Effector memory CD8-positive, alpha-beta T cell (primary cell): Measurements from ENCODE around the gene TEX22.
A peak's percentile ranks its signal among the peaks of the same experiment; 100 is the strongest.

Experiments used
- ATAC-seq: fragments of 150-1000 bp; cut with Tn5 transposase; replicated peaks from 2 replicates; pipeline ENCODE4 v1.10.0; 2021; ENCODE audit warnings: mild to moderate bottlenecking, moderate library complexity
- DNase-seq, 3 experiments: peaks; one replicate each; pipeline ENCODE4 v3.0.0; 2021
- H3K27ac Mint-ChIP-seq, 2 donors: one replicate each; pipeline ENCODE4 v1.8.0; 2022; ENCODE audit warnings: mild to moderate bottlenecking in 2 of 2, mixed read lengths in 2 of 2, moderate library complexity in 2 of 2
- H3K27me3 Mint-ChIP-seq, 2 donors: one replicate each; pipeline ENCODE4 v1.8.0; 2022; ENCODE audit warnings: mixed read lengths in 2 of 2
- H3K36me3 Mint-ChIP-seq: one replicate; pipeline ENCODE4 v1.8.0; 2022; ENCODE audit warnings: mild to moderate bottlenecking, moderate library complexity, mixed read lengths; ENCODE audit not compliant: insufficient read depth
- H3K4me1 Mint-ChIP-seq, 2 donors: one replicate each; pipeline ENCODE4 v1.8.0; 2022; ENCODE audit warnings: low read depth in 2 of 2, mixed read lengths in 2 of 2
- H3K4me3 Mint-ChIP-seq, 2 donors: one replicate each; pipeline ENCODE4 v1.8.0; 2022; ENCODE audit warnings: mild to moderate bottlenecking in 2 of 2, mixed read lengths in 2 of 2, moderate library complexity in 2 of 2
- H3K9me3 Mint-ChIP-seq, 2 donors: one replicate each; pipeline ENCODE4 v1.8.0; 2022; ENCODE audit warnings: mixed read lengths in 2 of 2
- total RNA-seq, 9 experiments: gene quantifications; one replicate each; lab custom pipeline; 2026; lab: John Stamatoyannopoulos, UW

The TEX22 gene
- total RNA-seq, result 0 to 4.3 (median 1.3) reads per million in 9 experiments

GRCh38 chr14:105398044-105398725, at the start of gene TEX22:
Gene TEX22 (plus strand): TSS chr14:105398538. CDS start chr14:105399341, 803 bp downstream.
- Mint-ChIP-seq H3K27me3 (no peaks in the 10 kb centered on the region), H3K4me1 (peaks cover 7% of the 10 kb centered on the region in 2 donors), H3K4me3 (peak within 1 kb of the TSS; percentile 77 to 79), H3K27ac (peak within 1 kb of the TSS; percentile 49 to 80), H3K36me3 (peaks cover 8% of the 10 kb centered on the region), H3K9me3 (no peaks in the 10 kb centered on the region)
- DNase-seq (peak; percentile 86), ATAC-seq (peak; percentile 85)

GRCh38 chr14:105348945-105349699, 49.2 kb upstream of the TEX22 start:
- no peaks in the 10 kb centered on the region for H3K27me3 Mint-ChIP-seq
- H3K4me1 Mint-ChIP-seq, result peaks cover 3 to 4% of the 10 kb centered on the region in 2 donors
- DNase-seq, result no peak
- no peak for ATAC-seq
- no peaks in the 10 kb centered on the region for H3K36me3 Mint-ChIP-seq
- H3K9me3 Mint-ChIP-seq, result no peaks in the 10 kb centered on the region
- H3K27ac Mint-ChIP-seq, result no peak overlapping the region
- H3K4me3 Mint-ChIP-seq, result no peak overlapping the region

- Mint-ChIP-seq H3K4me1 (peaks cover 3 to 4% of the 10 kb centered on the region in 2 donors), H3K9me3 (no peaks in the 10 kb centered on the region), H3K27ac (no peak overlapping the region), H3K4me3 (no peak overlapping the region), H3K27me3 (no peaks in the 10 kb centered on the region), H3K36me3 (peaks cover 2% of the 10 kb centered on the region)
- ATAC-seq, result no peak
- DNase-seq, result no peak
Observed at GRCh38 chr14:105349992-105350391, 48.3 kb upstream of the TEX22 start.

GRCh38 chr14:105350450-105351244, 47.7 kb upstream of the TEX22 start:
- no peak for DNase-seq
- H3K27ac Mint-ChIP-seq, result no peak overlapping the region
- H3K4me3 Mint-ChIP-seq, result no peak overlapping the region

GRCh38 chr14:105351410-105351809, 46.9 kb upstream of the TEX22 start:
- H3K27ac Mint-ChIP-seq, result no peak overlapping the region
- H3K27me3 Mint-ChIP-seq, result no peaks in the 10 kb centered on the region
- H3K4me1 Mint-ChIP-seq, result peaks cover 2 to 3% of the 10 kb centered on the region in 2 donors
- DNase-seq, result no peak
- H3K4me3 Mint-ChIP-seq, result no peak overlapping the region
- no peaks in the 10 kb centered on the region for H3K9me3 Mint-ChIP-seq
- no peak for ATAC-seq
- peaks cover 2% of the 10 kb centered on the region for H3K36me3 Mint-ChIP-seq

More at GRCh38 chr14:105350450-105351244, 47.7 kb upstream of the TEX22 start:
- no peaks in the 10 kb centered on the region for H3K27me3 Mint-ChIP-seq
- H3K4me1 Mint-ChIP-seq, result peaks cover 3% of the 10 kb centered on the region in 2 donors
- H3K36me3 Mint-ChIP-seq, result peaks cover 2% of the 10 kb centered on the region
- no peaks in the 10 kb centered on the region for H3K9me3 Mint-ChIP-seq
- no peak for ATAC-seq

- peak; percentile 83 to 89 (median 89) for DNase-seq
Observed at GRCh38 chr14:105351920-105352851, 46.2 kb upstream of the TEX22 start.

GRCh38 chr14:105353136-105353535, 45.2 kb upstream of the TEX22 start:
- Mint-ChIP-seq H3K36me3 (peaks cover 2% of the 10 kb centered on the region), H3K9me3 (no peaks in the 10 kb centered on the region), H3K4me1 (peaks cover 2 to 3% of the 10 kb centered on the region in 2 donors), H3K27me3 (no peaks in the 10 kb centered on the region), H3K4me3 (no peak overlapping the region), H3K27ac (no peak overlapping the region)
- ATAC-seq (no peak), DNase-seq (no peak)

More at GRCh38 chr14:105351920-105352851, 46.2 kb upstream of the TEX22 start:
- Mint-ChIP-seq H3K36me3 (peaks cover 2% of the 10 kb centered on the region), H3K27me3 (no peaks in the 10 kb centered on the region), H3K9me3 (no peaks in the 10 kb centered on the region), H3K27ac (no peak overlapping the region), H3K4me3 (no peak overlapping the region), H3K4me1 (peaks cover 2 to 3% of the 10 kb centered on the region in 2 donors)
- ATAC-seq, result peak; percentile 99

- Mint-ChIP-seq H3K4me3 (no peak overlapping the region), H3K4me1 (peaks cover 2 to 3% of the 10 kb centered on the region in 2 donors), H3K27me3 (no peaks in the 10 kb centered on the region), H3K36me3 (peaks cover 6% of the 10 kb centered on the region), H3K9me3 (no peaks in the 10 kb centered on the region), H3K27ac (no peak overlapping the region)
- ATAC-seq (no peak), DNase-seq (no peak)
Observed at GRCh38 chr14:105354541-105354940, 43.8 kb upstream of the TEX22 start.

- DNase-seq (no peak), ATAC-seq (no peak)
- H3K36me3 Mint-ChIP-seq, result peaks cover 7% of the 10 kb centered on the region
- no peaks in the 10 kb centered on the region for H3K9me3 Mint-ChIP-seq
- no peak overlapping the region for H3K27ac Mint-ChIP-seq
- no peaks in the 10 kb centered on the region for H3K27me3 Mint-ChIP-seq
- peaks cover 2 to 3% of the 10 kb centered on the region in 2 donors for H3K4me1 Mint-ChIP-seq
- H3K4me3 Mint-ChIP-seq, result no peak overlapping the region
Observed at GRCh38 chr14:105355049-105355575, 43.2 kb upstream of the TEX22 start.

GRCh38 chr14:105355850-105356604, 42.3 kb upstream of the TEX22 start:
- Mint-ChIP-seq H3K27me3 (no peaks in the 10 kb centered on the region), H3K9me3 (no peaks in the 10 kb centered on the region), H3K36me3 (peaks cover 11% of the 10 kb centered on the region), H3K27ac (no peak overlapping the region), H3K4me3 (no peak overlapping the region), H3K4me1 (peaks cover 2 to 3% of the 10 kb centered on the region in 2 donors)
- no peak for ATAC-seq
- DNase-seq, result no peak

GRCh38 chr14:105356927-105357326, 41.4 kb upstream of the TEX22 start:
- Mint-ChIP-seq H3K4me3 (no peak overlapping the region), H3K9me3 (no peaks in the 10 kb centered on the region), H3K27me3 (no peaks in the 10 kb centered on the region), H3K36me3 (peaks cover 18% of the 10 kb centered on the region), H3K27ac (peak overlapping the region in 1 of 2 donors; percentile 28), H3K4me1 (peaks cover 2 to 3% of the 10 kb centered on the region in 2 donors)
- DNase-seq, result no peak
- no peak for ATAC-seq

GRCh38 chr14:105357626-105358025, 40.7 kb upstream of the TEX22 start:
- no peaks in the 10 kb centered on the region for H3K9me3 Mint-ChIP-seq
- H3K27me3 Mint-ChIP-seq, result no peaks in the 10 kb centered on the region
- DNase-seq (no peak), ATAC-seq (no peak)
- no peak overlapping the region for H3K4me3 Mint-ChIP-seq
- no peak overlapping the region for H3K27ac Mint-ChIP-seq
- peaks cover 21% of the 10 kb centered on the region for H3K36me3 Mint-ChIP-seq
- no peaks in the 10 kb centered on the region for H3K4me1 Mint-ChIP-seq
